SK-N-SH (cell line): Measurements from ENCODE around the gene ZDHHC14. TPM values are rescaled to one million over a fixed set of nuclear protein-coding genes. Genes with fewer than 3 reads are reported as not detected.

Source experiments
- CTCF ChIA-PET: fragments of 300-600, 350-600 bp; formaldehyde crosslinking; extraction: SDS; loops from one replicate; lab custom pipeline; 2021; lab: Yijun Ruan, JAX
- POLR2A ChIA-PET: fragments of 350-600 bp; sonication (Branson Sonifier 250); formaldehyde crosslinking; extraction: SDS; loops from one replicate; lab custom pipeline; 2020; ENCODE audit warnings: antibody characterized with exemption, inconsistent platforms; lab: Yijun Ruan, JAX
- DNase-seq: peaks from one replicate; pipeline ENCODE4 v3.0.0; 2012
- H2AFZ ChIP-seq: fragments of 200-600 bp; sonication (generic); 2 replicates; pipeline ENCODE4 v1.8.1; 2016; ENCODE audit warnings: antibody characterized with exemption, mild to moderate bottlenecking, low read depth
- H3F3A ChIP-seq: fragments of 200-600 bp; sonication (generic); replicated peaks from 2 replicates; pipeline ENCODE3; 2016; ENCODE audit warnings: antibody characterized with exemption, mild to moderate bottlenecking; ENCODE audit not compliant: insufficient read depth
- H3K27ac ChIP-seq, 2 experiments: fragments of 200-500 bp in 1 of 2; fragments of 200-600 bp in 1 of 2; sonication (Bioruptor generic) in 1 of 2; sonication (generic), shearing (Covaris generic) in 1 of 2; 2 replicates each; pipeline versions ENCODE4 v1.5.1 to v1.6.1; 2014 to 2016; ENCODE audit warnings: low read depth in 2 of 2, inconsistent platforms in 1 of 2, low read length in 1 of 2, mild to moderate bottlenecking in 1 of 2, mixed read lengths in 1 of 2
- H3K27me3 ChIP-seq: fragments of 200-600 bp; sonication (generic), shearing (Covaris generic); 2 replicates; pipeline ENCODE4 v1.6.1; 2016; ENCODE audit warnings: mixed run types; ENCODE audit not compliant: insufficient read depth
- H3K36me3 ChIP-seq, 2 experiments: fragments of 200-500 bp in 1 of 2; fragments of 200-600 bp in 1 of 2; sonication (Bioruptor generic) in 1 of 2; sonication (generic) in 1 of 2; replicated peaks in 1 of 2; 2 replicates each; pipeline versions ENCODE3 to v1.5.1; 2014 to 2016; ENCODE audit warnings: low read length in 1 of 2, mild to moderate bottlenecking in 1 of 2; ENCODE audit not compliant: insufficient read depth in 2 of 2, control insufficient read depth in 1 of 2
- H3K4me1 ChIP-seq, 2 experiments: fragments of 200-500 bp in 1 of 2; fragments of 200-600 bp in 1 of 2; sonication (Bioruptor generic) in 1 of 2; sonication (generic), shearing (Covaris generic) in 1 of 2; 2 replicates each; pipeline versions ENCODE4 v1.5.1 to v1.6.1; 2014 to 2016; ENCODE audit warnings: low read depth in 1 of 2, low read length in 1 of 2, mixed run types in 1 of 2; ENCODE audit not compliant: insufficient read depth in 2 of 2, control insufficient read depth in 1 of 2
- H3K4me2 ChIP-seq: fragments of 200-600 bp; sonication (generic), shearing (Covaris generic); 2 replicates; pipeline ENCODE4 v1.6.1; 2017; ENCODE audit warnings: mixed run types
- H3K4me3 ChIP-seq, 2 experiments: fragments of 200-500 bp in 1 of 2; fragments of 200-600 bp in 1 of 2; sonication (Bioruptor generic) in 1 of 2; sonication (generic), shearing (Covaris generic) in 1 of 2; 2 replicates each; pipeline versions ENCODE4 v1.5.1 to v1.8.1; 2014 to 2016; ENCODE audit warnings: low read depth in 2 of 2, inconsistent platforms in 1 of 2, low read length in 1 of 2, mild to moderate bottlenecking in 1 of 2, mixed read lengths in 1 of 2, moderate library complexity in 1 of 2
- H3K79me2 ChIP-seq: fragments of 200-600 bp; sonication (generic); 2 replicates; pipeline ENCODE4 v1.8.1; 2017; ENCODE audit warnings: mild to moderate bottlenecking; ENCODE audit not compliant: insufficient read depth
- H3K9ac ChIP-seq: fragments of 200-600 bp; sonication (generic); 2 replicates; pipeline ENCODE4 v1.6.1; 2017; ENCODE audit warnings: mixed run types
- H3K9me2 ChIP-seq: fragments of 200-600 bp; sonication (generic); 2 replicates; pipeline ENCODE4 v1.6.1; 2017; ENCODE audit warnings: mixed run types
- H3K9me3 ChIP-seq: fragments of 200-600 bp; sonication (generic); 2 replicates; pipeline ENCODE4 v1.6.1; 2017; ENCODE audit warnings: mixed run types, mild to moderate bottlenecking, moderate library complexity
- H4K20me1 ChIP-seq: fragments of 200-600 bp; sonication (generic); 2 replicates; pipeline ENCODE4 v1.6.1; 2017; ENCODE audit warnings: mild to moderate bottlenecking, mixed run types; ENCODE audit not compliant: insufficient read depth
- CTCF ChIP-seq: fragments of 200-600 bp; sonication (generic); IDR thresholded peaks from 2 replicates; pipeline ENCODE4 v1.6.1; 2017; ENCODE audit warnings: antibody characterized with exemption, mild to moderate bottlenecking, moderate library complexity
- EP300 ChIP-seq, 2 experiments: IDR thresholded peaks; 2 replicates each; pipeline versions ENCODE4 v1.4.0 to v1.6.1; 2012; ENCODE audit warnings: borderline replicate concordance in 1 of 2, low read depth in 1 of 2, low read length in 1 of 2
- EZH2phosphoT487 ChIP-seq: fragments of 200-600 bp; sonication (generic); IDR thresholded peaks from 2 replicates; pipeline ENCODE4 v1.6.1; 2017; ENCODE audit warnings: low read depth, mixed run types, mild to moderate bottlenecking, antibody characterized with exemption, moderate library complexity, borderline replicate concordance
- GATA2 ChIP-seq: sonication (generic); formaldehyde crosslinking; IDR thresholded peaks from 2 replicates; pipeline ENCODE4 v1.5.0; 2020; ENCODE audit warnings: mild to moderate bottlenecking, missing genetic modification reagents
- JUND ChIP-seq: IDR thresholded peaks from 2 replicates; pipeline ENCODE4 v1.4.0; 2012
- MAX ChIP-seq: IDR thresholded peaks from 2 replicates; pipeline ENCODE4 v1.4.0; 2012; ENCODE audit warnings: low read depth
- MXI1 ChIP-seq: IDR thresholded peaks from 2 replicates; pipeline ENCODE4 v1.6.1; 2012; ENCODE audit warnings: mild to moderate bottlenecking, low read depth, low read length, improper control_type of control experiment
- NFIC ChIP-seq: IDR thresholded peaks from 2 replicates; pipeline ENCODE4 v1.4.0; 2012; ENCODE audit warnings: borderline replicate concordance
- NRF1 ChIP-seq: IDR thresholded peaks from 2 replicates; pipeline ENCODE4 v1.6.1; 2012; ENCODE audit warnings: low read depth, mild to moderate bottlenecking, low read length
- RAD21 ChIP-seq: IDR thresholded peaks from 2 replicates; pipeline ENCODE4 v1.6.1; 2012; ENCODE audit warnings: mild to moderate bottlenecking, low read length
- SIN3A ChIP-seq: IDR thresholded peaks from 2 replicates; pipeline ENCODE4 v1.6.1; 2012; ENCODE audit warnings: low read depth, mild to moderate bottlenecking, low read length, moderate library complexity, borderline replicate concordance
- USF1 ChIP-seq: IDR thresholded peaks from 2 replicates; pipeline ENCODE4 v1.4.0; 2012; ENCODE audit warnings: low read depth, borderline replicate concordance
- USF2 ChIP-seq: fragments of 150-350 bp; IDR thresholded peaks from 2 replicates; pipeline ENCODE4 v1.6.1; 2017; ENCODE audit warnings: antibody characterized with exemption, low read length, low read depth, borderline replicate concordance
- ZBTB33 ChIP-seq: IDR thresholded peaks from 2 replicates; pipeline ENCODE4 v1.4.0; 2012; ENCODE audit warnings: low read depth, borderline replicate concordance
- WGBS: methylation state at CpG from one replicate; pipeline ENCODE4 v1.1.6; 2017; ENCODE audit warnings: low lambda C conversion rate; 5-methylcytosine and 5-hydroxymethylcytosine counted together
- polyA plus RNA-seq, 3 experiments: library from polyadenylated mRNA; depleted of rRNA; stranded (reverse); fragments of >200 nt; gene quantifications; 2 replicates each; pipeline ENCODE4 v1.2.3, GENCODE V29; 2012

Gene ZDHHC14
- polyA plus RNA-seq, 1 of the 3 experiments (the other 2 are of a cell fraction) = 5.4 TPM

- H3K27ac ChIP-seq = no peak overlapping the region
- CTCF ChIA-PET = interaction anchor here (1.9 kb wide), 1 partner anchor 45 kb away, joined by 6 read pairs; no protein-coding TSS in a partner anchor
- no peaks in the 10 kb centered on the region for H3K27me3 ChIP-seq
- H2AFZ ChIP-seq = no peak overlapping the region
- H3K9me2 ChIP-seq = no peaks in the 10 kb centered on the region
- peaks cover 0 to 2% of the 10 kb centered on the region in 2 experiments; a peak in 1 of 4 replicates for H3K4me1 ChIP-seq
- no peak for DNase-seq
- no peaks in the 10 kb centered on the region for H3K79me2 ChIP-seq
- 84% methylated on average over 8 of the region's 8 CpGs for WGBS
- no peak overlapping the region for H3K9ac ChIP-seq
- no peaks in the 10 kb centered on the region for H4K20me1 ChIP-seq
- no peak overlapping the region for H3K4me2 ChIP-seq
- H3K36me3 ChIP-seq = no peaks in the 10 kb centered on the region
- POLR2A ChIA-PET = no interaction called here
- H3K4me3 ChIP-seq = no peak overlapping the region
- no peak for TF ChIP-seq NFIC
- no peak for TF ChIP-seq JUND
- TF ChIP-seq NRF1 = no peak
- TF ChIP-seq CTCF = no peak
- TF ChIP-seq GATA2 (CRISPR knock-in tag) = no peak
- no peaks in the 10 kb centered on the region for H3K9me3 ChIP-seq
- H3F3A ChIP-seq = no peaks in the 10 kb centered on the region
Measured at GRCh38 chr6:157711060-157711459, 330.1 kb downstream of the ZDHHC14 start.

GRCh38 chr6:157712585-157713295, 331.8 kb downstream of the ZDHHC14 start:
- H3K9me2 ChIP-seq = no peaks in the 10 kb centered on the region
- H3K9ac ChIP-seq = no peak overlapping the region
- no peaks in the 10 kb centered on the region for H3K79me2 ChIP-seq
- peaks cover 0 to 2% of the 10 kb centered on the region in 2 experiments; a peak in 1 of 4 replicates for H3K4me1 ChIP-seq
- H4K20me1 ChIP-seq = no peaks in the 10 kb centered on the region
- TF ChIP-seq USF1 (no peak), NRF1 (no peak), EP300 (IDR thresholded peaks at IDR 0.05; ENCODE audit: borderline replicate concordance in 1 of 2, low read depth in 1 of 2, low read length in 1 of 2) (no peak), SIN3A (no peak), MAX (no peak), MXI1 (no peak), USF2 (no peak), EZH2phosphoT487 (no peak), ZBTB33 (no peak), GATA2 (CRISPR knock-in tag) (no peak), RAD21 (no peak)
- ChIA-PET POLR2A (no interaction called here), CTCF (interaction anchor here (1.3 to 1.9 kb wide), 2 partner anchors 43 to 44 kb away, joined by 3 to 6 read pairs; no protein-coding TSS in a partner anchor)
- H3F3A ChIP-seq = no peaks in the 10 kb centered on the region
- no peak overlapping the region for H3K4me3 ChIP-seq
- H3K4me2 ChIP-seq = no peak overlapping the region
- no peak overlapping the region for H2AFZ ChIP-seq
- H3K27me3 ChIP-seq = no peaks in the 10 kb centered on the region
- H3K36me3 ChIP-seq = no peaks in the 10 kb centered on the region
- 74% methylated on average over 8 of the region's 8 CpGs for WGBS
- no peak for DNase-seq
- H3K9me3 ChIP-seq = no peaks in the 10 kb centered on the region
- no peak overlapping the region for H3K27ac ChIP-seq
